ENCODE data around the gene MNAT1. TPM values are rescaled to one million over a fixed set of nuclear protein-coding genes. Genes with fewer than 3 reads are reported as not detected.

Gene MNAT1
- polyA plus RNA-seq, 1 donor from 2014 or later, result 104 TPM

- no peaks in the 10 kb centered on the region for H3K36me3 ChIP-seq (ENCODE audit: insufficient read depth, low read length)
- no peaks in the 10 kb centered on the region for H3K9me2 ChIP-seq (ENCODE audit: insufficient read depth, low read length)
- H3F3A ChIP-seq (ENCODE audit: insufficient read depth, low read length, poor library complexity, severe bottlenecking), result no peaks in the 10 kb centered on the region
- H3K9ac ChIP-seq (ENCODE audit: low read length), result no peak overlapping the region
- no peak overlapping the region for H3K4me3 ChIP-seq (ENCODE audit: low read length)
- TF ChIP-seq EZH2 (IDR thresholded peaks at IDR 0.05; ENCODE audit: borderline replicate concordance, insufficient read depth, low read length, poor library complexity, severe bottlenecking), result no peak
- TF ChIP-seq REST (IDR thresholded peaks at IDR 0.05; ENCODE audit: borderline replicate concordance), result no peak
- TF ChIP-seq RAD21 (conservative IDR thresholded peaks at IDR 0.05), result no peak
- TF ChIP-seq TAF1 (IDR thresholded peaks at IDR 0.05; ENCODE audit: low read depth), result no peak
- no peak for TF ChIP-seq EP300 (conservative IDR thresholded peaks at IDR 0.05; ENCODE audit: poor library complexity, severe bottlenecking)
- TF ChIP-seq MXI1 (conservative IDR thresholded peaks at IDR 0.05; ENCODE audit: poor library complexity, severe bottlenecking), result no peak
- no peak for TF ChIP-seq CTCF (IDR thresholded peaks at IDR 0.05; ENCODE audit: poor library complexity, severe bottlenecking)
- no peak for TF ChIP-seq SMC3 (conservative IDR thresholded peaks at IDR 0.05; ENCODE audit: poor library complexity)
- no peak for TF ChIP-seq POLR2AphosphoS5 (IDR thresholded peaks at IDR 0.05)
- no peaks in the 10 kb centered on the region for H3K79me2 ChIP-seq (replicated peaks; ENCODE audit: insufficient read depth, low read length)
- no peaks in the 10 kb centered on the region for H4K20me1 ChIP-seq (ENCODE audit: insufficient read depth)
- H2AFZ ChIP-seq (ENCODE audit: low read depth, low read length), result no peak overlapping the region
- no peak overlapping the region for H3K4me2 ChIP-seq (ENCODE audit: low read length)
- H3K9me3 ChIP-seq (ENCODE audit: low read length), result no peaks in the 10 kb centered on the region
- H3K27ac ChIP-seq (ENCODE audit: low read length), result no peak overlapping the region
- no peaks in the 10 kb centered on the region for H3K27me3 ChIP-seq (ENCODE audit: insufficient read depth, low read depth, low read length)
These were observed 169.8 kb downstream of the MNAT1 start for GRCh38 chr14:60904381-60904780.

- no peaks in the 10 kb centered on the region for H3K79me2 ChIP-seq (replicated peaks; ENCODE audit: insufficient read depth, low read length)
- H3K4me2 ChIP-seq (ENCODE audit: low read length), result no peak overlapping the region
These were observed 171.4 kb downstream of the MNAT1 start for GRCh38 chr14:60905923-60906322.

More at GRCh38 chr14:60905923-60906322, 171.4 kb downstream of the MNAT1 start:
- H3K4me3 ChIP-seq (ENCODE audit: low read length), result no peak overlapping the region
- no peaks in the 10 kb centered on the region for H3F3A ChIP-seq (ENCODE audit: insufficient read depth, low read length, poor library complexity, severe bottlenecking)
- no peaks in the 10 kb centered on the region for H3K9me3 ChIP-seq (ENCODE audit: low read length)
- no peak overlapping the region for H3K27ac ChIP-seq (ENCODE audit: low read length)
- H3K9me2 ChIP-seq (ENCODE audit: insufficient read depth, low read length), result no peaks in the 10 kb centered on the region
- H3K36me3 ChIP-seq (ENCODE audit: insufficient read depth, low read length), result no peaks in the 10 kb centered on the region
- no peaks in the 10 kb centered on the region for H3K27me3 ChIP-seq (ENCODE audit: insufficient read depth, low read depth, low read length)
- no peak overlapping the region for H3K9ac ChIP-seq (ENCODE audit: low read length)
- TF ChIP-seq MXI1 (conservative IDR thresholded peaks at IDR 0.05; ENCODE audit: poor library complexity, severe bottlenecking), result no peak
- no peak for TF ChIP-seq EZH2 (IDR thresholded peaks at IDR 0.05; ENCODE audit: borderline replicate concordance, insufficient read depth, low read length, poor library complexity, severe bottlenecking)
- no peak for TF ChIP-seq POLR2AphosphoS5 (IDR thresholded peaks at IDR 0.05)
- no peak for TF ChIP-seq SMC3 (conservative IDR thresholded peaks at IDR 0.05; ENCODE audit: poor library complexity)
- TF ChIP-seq TAF1 (IDR thresholded peaks at IDR 0.05; ENCODE audit: low read depth), result no peak
- TF ChIP-seq RAD21 (conservative IDR thresholded peaks at IDR 0.05), result no peak
- no peak for TF ChIP-seq REST (IDR thresholded peaks at IDR 0.05; ENCODE audit: borderline replicate concordance)
- TF ChIP-seq CTCF (IDR thresholded peaks at IDR 0.05; ENCODE audit: poor library complexity, severe bottlenecking), result no peak
- no peak for TF ChIP-seq EP300 (conservative IDR thresholded peaks at IDR 0.05; ENCODE audit: poor library complexity, severe bottlenecking)
- no peak overlapping the region for H2AFZ ChIP-seq (ENCODE audit: low read depth, low read length)
- H4K20me1 ChIP-seq (ENCODE audit: insufficient read depth), result no peaks in the 10 kb centered on the region
